SK-MEL-5 (cell line): ENCODE results near the gene ITGA4. TPM values are rescaled to one million over a fixed set of nuclear protein-coding genes. Genes with fewer than 3 reads are reported as not detected.

Source experiments
- total RNA-seq: library from RNA; depleted of rRNA; stranded (reverse); fragments of >200 nt; shearing (Covaris generic); gene quantifications from 2 replicates; pipeline ENCODE4 v1.2.3, GENCODE V29; 2014; rRNA removed

ITGA4 gene
- total RNA-seq, 1 experiment from 2014 or later, result 3.1 TPM

Other genes starting within 250 kb of the ITGA4 start
- 0.08 TPM in 1 of 2 replicates, not detected in the other for gene CERKL, start 199.7 kb downstream of the ITGA4 start, total RNA-seq
- gene NEUROD1, start 223.1 kb downstream of the ITGA4 start, total RNA-seq, result not detected in 2 replicates